MM.1S (cell line): Measurements from ENCODE around the gene GNL2.

ENCODE experiments used
- CTCF ChIP-seq: fragments of 300-600 bp; sonication (generic); IDR thresholded peaks from 2 replicates; pipeline ENCODE4 v1.5.1; 2016; ENCODE audit warnings: antibody characterized with exemption, low read length, mixed read lengths
- EZH2phosphoT487 ChIP-seq: fragments of 300-600 bp; sonication (generic); IDR thresholded peaks from 2 replicates; pipeline ENCODE4 v1.6.1; 2018; ENCODE audit warnings: antibody characterized with exemption, low read length

GRCh38 chr1:37537378-37537777 lies 58.4 kb downstream of the GNL2 start:
- TF ChIP-seq EZH2phosphoT487 (no peak), CTCF (no peak)
